IPS-NIHi11 (cell line): Measurements from ENCODE around the gene HSD17B3.
"Not testable (repeated sequence)": the region's sequence is repeated elsewhere in the genome, so short reads cannot be mapped to it uniquely, and the experiment has no call there.

Experiments
- DNase-seq: peaks from one replicate; pipeline ENCODE4 v3.0.0; 2012; ENCODE audit warnings: mixed read lengths, low spot score

HSD17B3 gene

GRCh38 chr9:96306958-96307357, 5.0 kb upstream of the HSD17B3 start:
- DNase-seq = not testable (repeated sequence)

DNA sequence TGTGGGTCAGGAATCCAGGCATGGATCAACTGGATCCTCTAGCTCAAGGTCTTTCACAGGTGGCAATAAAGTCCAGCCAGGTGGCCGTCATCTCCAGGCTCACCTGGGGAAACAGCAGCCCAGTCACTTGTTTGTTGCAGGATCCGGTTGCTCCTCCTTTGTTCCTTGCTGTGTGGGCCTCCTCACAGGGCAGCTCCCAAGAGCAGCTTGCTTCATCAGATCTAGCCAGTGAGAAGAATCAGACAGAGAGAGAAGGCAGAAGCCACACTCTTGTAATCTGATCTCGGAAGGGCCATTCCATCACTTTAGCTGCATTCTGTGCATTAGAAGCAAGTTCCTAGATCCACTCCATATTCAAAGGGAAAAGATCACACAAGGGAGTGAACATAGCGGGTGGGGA, 3.2 kb upstream of the HSD17B3 start:
- peak; percentile 35 for DNase-seq

DNA sequence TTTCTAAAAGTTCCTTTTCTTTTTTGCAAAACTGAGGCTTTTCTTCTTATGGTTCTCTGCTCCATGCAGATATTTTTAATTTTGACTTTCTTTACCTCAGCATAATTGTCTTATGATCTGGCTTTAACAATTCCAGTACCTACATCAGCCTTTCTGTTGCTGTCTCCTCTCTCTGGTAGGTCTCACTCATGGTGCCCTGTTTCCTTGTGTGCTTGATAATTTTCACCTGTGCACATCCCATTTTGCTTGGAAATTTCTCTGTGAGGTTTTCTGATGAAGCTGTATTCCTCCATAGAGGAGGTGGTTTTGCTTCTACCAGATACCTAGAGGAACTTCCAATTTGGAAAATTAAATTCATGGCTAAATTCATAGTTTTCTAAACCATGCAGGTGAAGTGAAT, 2.3 kb upstream of the HSD17B3 start:
- DNase-seq = no peak

- no peak for DNase-seq
These were observed 2.2 kb downstream of the HSD17B3 start for GRCh38 chr9:96299823-96300222.

- no peak for DNase-seq
These were observed 7.8 kb downstream of the HSD17B3 start for GRCh38 chr9:96294159-96294545.

GRCh38 chr9:96293498-96294158, 8.3 kb downstream of the HSD17B3 start:
- DNase-seq = no peak

- DNase-seq = no peak
These were observed 12.6 kb downstream of the HSD17B3 start for GRCh38 chr9:96289392-96289791.

GRCh38 chr9:96281641-96282040, 20.3 kb downstream of the HSD17B3 start:
- no peak for DNase-seq

- peak; percentile 38 for DNase-seq
These were observed 22.0 kb downstream of the HSD17B3 start for GRCh38 chr9:96279932-96280331.

DNA sequence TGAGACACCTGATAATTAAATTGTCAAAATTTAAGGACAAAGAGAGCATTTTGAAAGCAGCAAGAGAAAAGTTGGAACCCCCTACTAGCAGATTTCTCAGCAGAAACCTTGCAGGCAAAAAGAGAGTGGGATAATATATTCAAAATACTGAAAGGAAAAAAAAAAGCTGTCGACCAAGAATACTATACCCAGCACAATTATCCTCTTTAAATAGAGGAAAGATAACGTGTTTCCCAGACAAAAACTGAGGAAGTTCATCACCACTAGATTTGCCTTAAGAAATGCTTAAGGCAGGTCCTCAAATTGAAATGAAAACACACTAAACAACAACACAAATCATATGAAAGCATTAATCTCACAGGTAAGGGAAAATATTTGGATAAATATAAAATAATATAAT, 27.0 kb downstream of the HSD17B3 start:
- DNase-seq = no peak

DNA sequence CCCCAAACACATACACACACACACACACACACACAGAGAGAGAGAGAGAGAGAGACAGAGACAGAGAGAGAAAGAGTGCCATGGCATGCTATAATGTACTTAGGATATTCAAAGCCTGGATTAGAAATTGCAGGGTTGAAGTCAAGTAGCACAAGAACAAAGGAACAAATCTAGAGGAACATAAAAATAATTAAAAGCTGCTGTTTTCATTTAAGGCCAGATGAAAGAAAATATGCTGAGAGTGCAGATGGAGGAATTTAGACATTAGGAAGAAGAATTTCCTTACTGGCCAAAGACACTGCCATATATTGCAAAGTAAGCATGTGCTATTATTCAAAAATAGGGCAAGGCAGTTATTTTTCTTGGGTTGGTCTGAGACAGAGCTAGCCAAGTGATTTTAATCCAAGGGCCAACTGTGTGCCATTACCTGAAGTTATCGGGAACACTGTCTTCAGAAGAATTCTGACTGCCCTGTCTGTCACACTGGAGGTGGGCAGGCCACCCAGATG, 31.7 kb downstream of the HSD17B3 start:
- no peak for DNase-seq

GRCh38 chr9:96258967-96259366, 43.0 kb downstream of the HSD17B3 start:
- DNase-seq = no peak

GRCh38 chr9:96256800-96257199, 45.2 kb downstream of the HSD17B3 start:
- DNase-seq = peak; percentile 67

GRCh38 chr9:96255698-96256097, 46.3 kb downstream of the HSD17B3 start:
- DNase-seq = no peak

DNA sequence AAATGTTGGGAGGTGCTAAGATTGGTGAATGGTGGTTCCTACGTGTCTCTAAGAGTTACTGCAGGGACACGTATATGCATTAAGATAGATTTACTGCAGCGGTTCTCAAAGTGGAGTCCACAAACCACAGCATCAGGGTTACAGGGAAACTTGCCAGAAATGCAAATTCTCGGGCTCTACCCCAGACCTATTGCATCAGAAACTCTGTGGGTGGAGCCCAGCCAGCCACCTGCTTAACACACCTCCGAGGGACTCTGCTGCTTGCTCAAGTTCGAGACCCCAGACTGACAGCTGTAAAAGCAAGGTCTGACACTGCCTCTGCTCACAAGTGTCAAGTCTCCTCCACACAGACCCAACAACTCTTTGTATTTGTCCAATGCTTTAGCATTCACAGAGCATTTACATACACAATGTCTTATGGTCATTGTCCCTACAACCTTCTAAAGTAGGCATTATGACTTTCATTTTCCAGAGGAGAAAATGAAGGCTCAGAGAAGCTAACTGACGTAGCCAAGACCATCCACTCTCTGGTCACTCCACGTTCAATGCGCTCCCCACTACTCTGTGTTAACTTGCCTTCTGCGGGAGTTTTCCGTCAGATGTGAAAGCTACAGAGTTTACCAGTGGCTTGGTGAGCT, 48.8 kb downstream of the HSD17B3 start:
- DNase-seq = no peak

DNA sequence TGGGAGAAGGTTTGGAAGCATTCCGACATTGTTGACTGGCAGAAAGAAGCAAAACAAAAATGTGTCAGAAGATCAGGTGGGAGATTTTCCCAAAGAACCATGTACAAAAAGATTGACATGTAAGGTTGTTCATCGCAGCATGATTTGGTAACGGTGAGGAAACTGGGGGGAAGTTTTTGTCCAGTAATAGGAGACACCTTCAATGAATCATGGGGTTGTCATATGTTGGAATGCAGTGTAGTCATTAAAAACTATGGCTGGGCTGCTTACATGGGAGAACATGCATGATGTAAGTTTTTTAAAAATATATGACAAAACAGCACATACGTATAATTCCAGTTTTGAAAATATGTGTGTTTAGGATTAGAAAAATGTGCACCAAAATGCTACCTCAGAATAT, 50.5 kb downstream of the HSD17B3 start:
- no peak for DNase-seq

- no peak for DNase-seq
These were observed 52.2 kb downstream of the HSD17B3 start for GRCh38 chr9:96249746-96250145.

DNA sequence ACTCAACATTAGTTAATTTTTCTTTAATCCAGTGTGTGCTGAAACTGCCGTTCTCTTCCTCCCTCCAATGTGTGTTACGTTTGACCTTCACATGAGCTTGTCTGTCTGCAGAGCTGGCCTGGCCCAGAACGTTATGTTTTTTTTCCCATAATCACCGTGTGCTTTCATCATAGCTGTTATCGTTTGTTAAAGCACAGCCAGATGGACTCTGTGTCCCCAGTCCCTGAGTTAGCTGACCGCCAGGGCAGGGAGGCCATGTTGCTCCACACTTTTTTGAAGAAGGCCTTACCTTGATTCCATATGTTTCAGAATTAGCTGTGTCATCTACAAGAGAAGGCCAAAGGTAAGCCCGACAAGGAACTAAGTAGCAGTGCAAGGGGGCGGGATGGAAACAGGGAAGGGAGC, 55.7 kb downstream of the HSD17B3 start:
- DNase-seq = no peak

- DNase-seq = peak; percentile 42
These were observed 56.6 kb downstream of the HSD17B3 start for GRCh38 chr9:96245399-96245798.

DNA sequence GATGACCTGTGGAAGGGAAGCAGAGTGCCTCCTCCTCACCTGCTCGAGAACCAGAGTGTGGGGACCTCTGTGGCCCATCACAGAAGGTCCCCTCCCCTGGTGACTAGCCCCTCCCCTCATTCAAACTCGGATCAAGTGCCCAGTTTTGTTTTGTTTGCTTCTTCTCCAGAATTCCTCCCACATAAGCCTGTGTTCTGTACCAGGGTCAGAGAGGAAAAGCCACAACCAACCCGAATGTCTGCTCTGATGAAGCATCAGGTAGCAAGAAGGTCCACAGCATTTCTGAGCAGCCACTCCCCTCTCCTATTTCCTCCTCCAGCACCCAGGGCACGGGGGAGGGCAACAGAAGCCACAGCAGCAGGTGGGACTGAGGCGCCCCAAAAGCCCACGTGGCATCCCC, 58.2 kb downstream of the HSD17B3 start:
- no peak for DNase-seq

- DNase-seq = no peak
These were observed 59.2 kb downstream of the HSD17B3 start for GRCh38 chr9:96242811-96243210.

DNA sequence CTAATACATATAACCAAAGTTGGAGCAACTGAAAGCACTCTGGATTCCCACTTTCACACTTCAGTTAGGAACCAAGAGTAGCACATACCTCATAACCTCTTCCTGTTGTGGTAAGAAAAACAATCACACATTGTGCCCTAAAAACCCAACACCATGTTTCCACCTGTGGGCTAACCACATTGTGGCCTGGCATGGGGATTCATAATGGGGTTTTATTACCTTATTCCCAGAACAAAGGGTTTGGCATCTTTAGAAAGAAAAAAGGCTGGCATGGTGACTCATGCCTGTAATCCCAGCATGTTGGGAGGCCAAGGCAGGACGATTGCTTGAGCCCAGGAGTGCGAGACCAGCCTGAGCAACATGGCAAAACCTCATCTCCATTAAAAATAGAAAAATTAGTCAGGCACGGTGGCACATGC, 60.6 kb downstream of the HSD17B3 start:
- no peak for DNase-seq

DNA sequence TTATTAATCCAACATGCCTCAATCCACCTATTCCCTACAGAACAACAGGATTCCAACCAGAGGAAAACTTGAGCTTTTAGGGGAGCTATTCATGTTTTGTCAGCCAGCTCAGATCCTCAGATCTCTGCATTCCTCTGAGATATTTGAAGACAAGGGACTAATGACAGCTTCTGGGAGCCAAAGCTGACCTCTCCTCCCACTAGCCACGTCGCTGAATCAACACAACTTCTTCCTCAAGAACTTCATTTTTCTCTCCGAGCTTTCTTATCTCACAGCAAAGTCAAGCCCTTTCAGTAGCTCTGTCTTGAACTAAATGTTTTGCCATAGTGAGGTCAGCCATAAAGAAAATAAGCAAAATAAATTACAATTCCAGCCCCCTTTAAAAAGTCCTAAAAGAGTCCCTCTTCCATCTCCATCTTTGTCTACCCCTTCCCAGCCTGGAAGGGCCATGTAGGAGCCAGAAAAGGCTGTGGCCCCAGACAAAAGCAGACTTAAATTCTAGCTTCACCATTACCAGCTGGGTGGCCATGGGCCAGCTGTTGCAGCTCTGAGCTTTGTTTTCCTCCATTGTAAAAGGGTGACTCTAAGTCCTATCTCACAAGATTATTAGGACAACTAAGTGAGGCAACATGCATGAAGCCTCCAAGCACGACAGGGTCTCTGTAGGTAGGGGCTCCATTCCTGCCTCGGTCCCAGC, 65.0 kb downstream of the HSD17B3 start:
- no peak for DNase-seq
